ENCODE results near the gene LNX1.

LNX1 gene

GRCh38 chr4:53498706-53499105 is 92.6 kb downstream of the LNX1 start:
- DNase-seq (ENCODE audit: low spot score): no peak
- H3K4me3 ChIP-seq: no peak overlapping the region
- peak overlapping the region in 1 of 2 donors; percentile 61 for H3K27ac ChIP-seq
- TF ChIP-seq CTCF (IDR thresholded peaks at IDR 0.05): no peak

- Histone ChIP-seq H3K27ac (peak overlapping the region in 1 of 2 donors; percentile 81), H3K4me3 (no peak overlapping the region)
- TF ChIP-seq CTCF (IDR thresholded peaks at IDR 0.05): no peak
- DNase-seq (ENCODE audit: low spot score): no peak
Measured at GRCh38 chr4:53497487-53498244, 93.6 kb downstream of the LNX1 start.

- no peak overlapping the region for H3K4me3 ChIP-seq
- TF ChIP-seq CTCF (IDR thresholded peaks at IDR 0.05): no peak
- DNase-seq (ENCODE audit: low spot score): no peak
- H3K27ac ChIP-seq: no peak overlapping the region
Measured at GRCh38 chr4:53494851-53495250, 96.4 kb downstream of the LNX1 start.

- DNase-seq (ENCODE audit: low spot score): no peak
- peak; percentile 34 for TF ChIP-seq CTCF (IDR thresholded peaks at IDR 0.05)
- Histone ChIP-seq H3K4me3 (no peak overlapping the region), H3K27ac (no peak overlapping the region)
Measured at GRCh38 chr4:53490965-53491622, 100.2 kb downstream of the LNX1 start.

- Histone ChIP-seq H3K27ac (no peak overlapping the region), H3K4me3 (no peak overlapping the region)
- DNase-seq (ENCODE audit: low spot score): no peak
- TF ChIP-seq CTCF (IDR thresholded peaks at IDR 0.05): no peak
Measured at GRCh38 chr4:53490161-53490956, 100.9 kb downstream of the LNX1 start.

- no peak for DNase-seq (ENCODE audit: low spot score)
- TF ChIP-seq CTCF (IDR thresholded peaks at IDR 0.05): no peak
- no peak overlapping the region for H3K4me3 ChIP-seq
- H3K27ac ChIP-seq: no peak overlapping the region
Measured at GRCh38 chr4:53489279-53489889, 101.9 kb downstream of the LNX1 start.

All from coronary artery (tissue), 2 donors.